ENCODE data around the gene SH2B3.
"Not testable (repeated sequence)": the region's sequence is repeated elsewhere in the genome, so short reads cannot be mapped to it uniquely, and the experiment has no call there.

The SH2B3 gene

GRCh38 chr12:111369496-111370220 is 36.1 kb upstream of the SH2B3 start:
- no peak for DNase-seq (ENCODE audit: low spot score in 2 of 2)
- Mint-ChIP-seq H3K36me3 (no peaks in the 10 kb centered on the region), H3K9me3 (no peaks in the 10 kb centered on the region), H3K4me3 (peak overlapping the region; percentile 76), H3K4me1 (peaks cover 40% of the 10 kb centered on the region), H3K27ac (no peak overlapping the region)
- no peak for ATAC-seq

DNA sequence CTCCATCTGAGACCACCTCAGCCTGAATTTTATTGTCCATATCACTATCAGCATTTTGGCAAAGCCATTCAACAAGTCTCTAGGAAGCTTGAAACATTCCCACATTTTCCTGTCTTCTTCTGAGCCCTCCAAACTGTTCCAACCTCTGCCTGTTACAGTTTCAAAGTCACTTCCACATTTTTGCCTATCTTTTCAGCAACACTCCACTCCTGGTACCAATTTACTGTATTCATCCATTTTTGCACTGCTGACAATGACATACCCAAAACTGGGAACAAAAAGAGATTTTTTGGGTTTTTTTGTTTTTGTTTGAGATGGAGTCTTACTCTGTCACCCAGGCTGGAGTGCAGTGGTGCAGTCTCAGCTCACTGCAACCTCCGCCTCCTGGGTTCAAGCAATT is 32.5 kb upstream of the SH2B3 start:
- ATAC-seq; H3K27ac Mint-ChIP-seq; DNase-seq (ENCODE audit: low spot score in 2 of 2): not testable (repeated sequence)

GRCh38 chr12:111377440-111377839 is 28.3 kb upstream of the SH2B3 start:
- Mint-ChIP-seq H3K9me3 (no peaks in the 10 kb centered on the region), H3K27ac (no peak overlapping the region), H3K4me1 (no peaks in the 10 kb centered on the region), H3K4me3 (no peak overlapping the region), H3K36me3 (no peaks in the 10 kb centered on the region)
- ATAC-seq (no peak), DNase-seq (ENCODE audit: low spot score in 2 of 2) (no peak)

More for the DNA sequence above, 32.5 kb upstream of the SH2B3 start:
- not testable (repeated sequence) for H3K9me3 Mint-ChIP-seq, H3K4me3 Mint-ChIP-seq, H3K36me3 Mint-ChIP-seq
- peaks cover 18% of the 10 kb centered on the region for H3K4me1 Mint-ChIP-seq

- Mint-ChIP-seq H3K9me3 (no peaks in the 10 kb centered on the region), H3K36me3 (no peaks in the 10 kb centered on the region), H3K4me3 (no peak overlapping the region), H3K27ac (no peak overlapping the region), H3K4me1 (no peaks in the 10 kb centered on the region)
- ATAC-seq: no peak
- DNase-seq (ENCODE audit: low spot score in 2 of 2): no peak
Measured at GRCh38 chr12:111379942-111380554, 25.7 kb upstream of the SH2B3 start.

GRCh38 chr12:111384596-111384995 is 21.1 kb upstream of the SH2B3 start:
- Mint-ChIP-seq H3K27ac (no peak overlapping the region), H3K4me1 (no peaks in the 10 kb centered on the region), H3K9me3 (no peaks in the 10 kb centered on the region), H3K4me3 (no peak overlapping the region), H3K36me3 (no peaks in the 10 kb centered on the region)
- DNase-seq (ENCODE audit: low spot score in 2 of 2) (no peak), ATAC-seq (no peak)

- no peak for DNase-seq (ENCODE audit: low spot score in 2 of 2)
- Mint-ChIP-seq H3K9me3 (no peaks in the 10 kb centered on the region), H3K4me1 (no peaks in the 10 kb centered on the region), H3K27ac (no peak overlapping the region), H3K4me3 (no peak overlapping the region), H3K36me3 (no peaks in the 10 kb centered on the region)
- ATAC-seq: no peak
Measured at GRCh38 chr12:111386885-111387284, 18.8 kb upstream of the SH2B3 start.

DNA sequence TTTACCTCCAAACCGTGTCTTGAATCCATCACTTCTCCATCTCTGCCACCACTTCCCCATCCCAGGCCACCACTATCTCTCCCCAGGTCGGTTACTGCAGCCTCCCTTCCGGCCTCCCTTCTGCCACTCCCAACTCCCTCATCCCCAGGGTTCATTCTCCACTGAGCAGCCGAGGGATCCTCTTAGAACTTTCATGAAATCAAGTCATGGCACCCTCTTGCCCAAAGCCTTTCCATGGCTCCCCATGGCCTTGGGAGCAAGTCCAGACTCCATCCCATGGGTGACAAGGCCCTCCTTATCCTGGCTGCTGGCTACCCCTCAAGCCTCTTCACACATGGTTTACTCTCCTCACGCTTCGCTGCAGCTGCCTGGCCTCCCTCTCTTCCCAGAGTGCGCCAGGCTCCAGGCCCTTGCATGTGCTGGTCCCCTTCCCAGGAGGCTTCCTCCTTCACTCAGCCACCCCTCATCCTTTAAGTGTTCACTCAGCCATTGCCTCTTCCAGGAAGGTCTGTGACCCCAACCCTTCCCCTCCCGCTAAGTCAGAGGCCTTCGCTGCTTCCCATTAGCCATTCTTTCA is 17.9 kb upstream of the SH2B3 start:
- ATAC-seq: no peak
- no peak for DNase-seq (ENCODE audit: low spot score in 2 of 2)
- no peak overlapping the region for H3K4me3 Mint-ChIP-seq
- H3K9me3 Mint-ChIP-seq: no peaks in the 10 kb centered on the region
- no peaks in the 10 kb centered on the region for H3K4me1 Mint-ChIP-seq
- no peak overlapping the region for H3K27ac Mint-ChIP-seq
- no peaks in the 10 kb centered on the region for H3K36me3 Mint-ChIP-seq

GRCh38 chr12:111389635-111390034 is 16.1 kb upstream of the SH2B3 start:
- no peaks in the 10 kb centered on the region for H3K36me3 Mint-ChIP-seq
- no peak overlapping the region for H3K27ac Mint-ChIP-seq
- H3K4me3 Mint-ChIP-seq: no peak overlapping the region
- no peaks in the 10 kb centered on the region for H3K4me1 Mint-ChIP-seq
- ATAC-seq (peak; percentile 36), DNase-seq (ENCODE audit: low spot score in 2 of 2) (no peak)
- no peaks in the 10 kb centered on the region for H3K9me3 Mint-ChIP-seq

DNA sequence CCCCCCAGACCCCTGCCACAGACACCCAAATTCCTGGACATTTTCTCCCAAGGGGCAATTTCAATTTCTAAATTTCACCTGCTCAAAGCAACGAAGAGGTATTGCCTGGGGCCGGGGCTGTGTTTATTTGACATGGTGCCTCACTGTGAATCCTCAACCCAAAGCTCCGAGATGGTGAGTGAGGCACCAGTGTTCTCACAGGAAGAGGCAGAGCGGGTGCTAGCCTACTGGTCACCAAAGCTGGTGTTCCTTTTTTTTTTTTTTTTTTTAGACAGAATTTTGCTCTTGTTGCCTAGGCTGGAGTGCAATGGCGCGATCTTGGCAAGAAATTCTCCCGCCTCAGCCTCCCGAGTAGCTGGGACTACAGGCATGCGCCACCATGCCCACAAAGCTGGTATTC is 14.8 kb upstream of the SH2B3 start:
- Mint-ChIP-seq H3K9me3 (no peaks in the 10 kb centered on the region), H3K4me1 (no peaks in the 10 kb centered on the region), H3K36me3 (no peaks in the 10 kb centered on the region), H3K4me3 (no peak overlapping the region), H3K27ac (no peak overlapping the region)
- ATAC-seq (no peak), DNase-seq (ENCODE audit: low spot score in 2 of 2) (no peak)

GRCh38 chr12:111393700-111394300 is 11.9 kb upstream of the SH2B3 start:
- no peaks in the 10 kb centered on the region for H3K36me3 Mint-ChIP-seq
- H3K4me1 Mint-ChIP-seq: peaks cover 16% of the 10 kb centered on the region
- DNase-seq (ENCODE audit: low spot score in 2 of 2): no peak
- H3K27ac Mint-ChIP-seq: no peak overlapping the region
- no peak for ATAC-seq
- no peak overlapping the region for H3K4me3 Mint-ChIP-seq
- H3K9me3 Mint-ChIP-seq: no peaks in the 10 kb centered on the region

- DNase-seq (ENCODE audit: low spot score in 2 of 2): no peak
- Mint-ChIP-seq H3K4me1 (peaks cover 23% of the 10 kb centered on the region), H3K27ac (no peak overlapping the region), H3K36me3 (peaks cover 2% of the 10 kb centered on the region), H3K9me3 (peaks cover under 1% of the 10 kb centered on the region), H3K4me3 (no peak overlapping the region)
- no peak for ATAC-seq
Measured at GRCh38 chr12:111394480-111394879, 11.2 kb upstream of the SH2B3 start.

DNA sequence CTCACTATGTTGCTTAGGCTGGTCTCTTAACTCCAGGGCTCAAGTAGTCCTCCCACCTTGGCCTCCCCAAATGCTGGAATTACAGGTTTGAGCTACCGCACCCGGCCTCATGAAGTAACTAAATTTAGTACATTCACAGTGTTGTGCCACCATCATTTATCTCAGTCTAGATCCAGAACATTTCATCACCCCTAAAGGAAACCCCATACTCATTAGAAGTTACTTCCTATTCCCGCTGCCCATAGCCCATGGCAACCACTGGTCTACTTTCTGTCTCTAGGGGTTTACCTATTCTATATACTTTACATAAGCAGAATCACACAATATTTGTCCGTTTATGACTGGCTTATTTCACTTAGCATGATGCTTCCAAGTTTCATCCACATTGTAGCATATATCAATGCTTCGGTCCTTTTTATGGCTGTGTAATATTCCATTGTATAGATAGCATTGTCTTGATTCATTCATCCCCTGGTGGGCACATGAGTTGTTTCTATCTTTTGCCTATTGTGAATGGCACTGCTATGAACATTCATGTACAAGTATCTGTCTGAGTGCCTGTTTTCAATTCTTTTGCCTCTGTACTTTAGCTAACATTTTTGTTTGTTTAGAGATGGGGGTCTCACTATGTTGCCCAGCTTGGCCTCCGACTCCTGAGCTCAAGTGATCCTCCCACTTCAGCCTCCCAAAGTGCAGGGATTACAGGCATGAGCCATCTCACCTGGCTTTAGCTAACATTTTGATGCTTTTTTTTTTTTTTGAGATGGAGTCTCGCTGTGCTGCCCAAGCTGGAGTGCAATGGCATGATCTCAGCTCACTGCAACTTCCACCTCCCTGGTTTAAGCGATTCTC is 10.2 kb upstream of the SH2B3 start:
- ATAC-seq (no peak), DNase-seq (ENCODE audit: low spot score in 2 of 2) (no peak)
- peaks cover 3% of the 10 kb centered on the region for H3K9me3 Mint-ChIP-seq
- H3K36me3 Mint-ChIP-seq: peaks cover 5% of the 10 kb centered on the region
- H3K4me1 Mint-ChIP-seq: peaks cover 33% of the 10 kb centered on the region
- H3K27ac Mint-ChIP-seq: no peak overlapping the region
- no peak overlapping the region for H3K4me3 Mint-ChIP-seq

DNA sequence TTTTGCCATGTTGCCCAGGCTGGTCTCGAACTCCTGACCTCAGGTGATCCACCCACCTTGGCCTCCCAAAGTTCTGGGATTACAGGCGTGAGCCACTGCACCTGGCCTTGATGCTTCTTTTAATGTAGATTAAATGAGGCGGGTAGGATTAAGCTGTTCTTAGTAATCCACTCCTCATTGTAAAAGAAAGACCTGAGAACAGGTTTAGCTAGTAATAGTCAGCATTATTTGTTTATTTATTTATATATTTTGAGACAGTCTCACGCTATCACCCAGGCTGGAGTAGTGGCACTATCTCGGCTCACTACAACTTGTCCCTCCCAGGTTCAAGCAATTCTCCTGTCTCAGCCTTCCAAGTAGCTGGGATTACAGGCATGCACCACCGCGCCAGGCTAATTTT is 9.5 kb upstream of the SH2B3 start:
- not testable (repeated sequence) for H3K27ac Mint-ChIP-seq; H3K9me3 Mint-ChIP-seq; ATAC-seq; H3K4me3 Mint-ChIP-seq; H3K36me3 Mint-ChIP-seq; DNase-seq (ENCODE audit: low spot score in 2 of 2)
- peaks cover 38% of the 10 kb centered on the region for H3K4me1 Mint-ChIP-seq

GRCh38 chr12:111396726-111397445 is 8.8 kb upstream of the SH2B3 start:
- Mint-ChIP-seq H3K36me3 (peaks cover 5% of the 10 kb centered on the region), H3K27ac (peak overlapping the region; percentile 76), H3K9me3 (peaks cover 3% of the 10 kb centered on the region), H3K4me1 (peaks cover 38% of the 10 kb centered on the region), H3K4me3 (peak overlapping the region; percentile 76)
- ATAC-seq: peak; percentile 86
- peak; percentile 93 to 94 for DNase-seq (ENCODE audit: low spot score in 2 of 2)
